Activated T-helper 1 cell treated with anti-CD3 and anti-CD28 coated beads, Interleukin-12 subunit alpha, Interleukin-12 subunit beta, Interleukin-2, Interleukin-4 antibody, amounts not matched to agents 30 ng/mL and 10 ng/mL and 1 ng/mL, durations not matched to agents 14 hours and 24 hours and 36 hours (primary cell): ENCODE measurements around the gene EIF3J. TPM values are rescaled to one million over a fixed set of nuclear protein-coding genes. Genes with fewer than 3 reads are reported as not detected.

Source experiments
- DNase-seq: peaks from one replicate; pipeline ENCODE4 v3.0.0; 2021; ENCODE audit warnings: low spot score
- H3K27ac Mint-ChIP-seq: one replicate; pipeline ENCODE4 v1.8.0; 2021; ENCODE audit warnings: mild to moderate bottlenecking, mixed read lengths
- H3K27me3 Mint-ChIP-seq: one replicate; pipeline ENCODE4 v1.8.0; 2022; ENCODE audit warnings: mild to moderate bottlenecking, moderate library complexity, mixed read lengths; ENCODE audit not compliant: insufficient read depth
- H3K36me3 Mint-ChIP-seq: one replicate; pipeline ENCODE4 v1.8.0; 2021; ENCODE audit warnings: low read depth, mixed read lengths
- H3K4me1 Mint-ChIP-seq: one replicate; pipeline ENCODE4 v1.8.0; 2021; ENCODE audit warnings: low read depth, mixed read lengths
- H3K4me3 Mint-ChIP-seq: one replicate; pipeline ENCODE4 v1.8.0; 2021; ENCODE audit warnings: mild to moderate bottlenecking, moderate library complexity, mixed read lengths
- H3K9me3 Mint-ChIP-seq: one replicate; pipeline ENCODE4 v1.8.0; 2021; ENCODE audit warnings: mixed read lengths
- intact Hi-C: fragments of 100-400 bp; cut with micrococcal nuclease; formaldehyde crosslinking; loops from one replicate; pipeline ENCODE4 v1.15.1; 2024
- total RNA-seq: library from RNA; stranded (reverse); gene quantifications from 2 replicates; pipeline ENCODE4 v1.2.3, GENCODE V29; 2022

EIF3J gene
- 163 and 168 TPM in 2 replicates for total RNA-seq

- Mint-ChIP-seq H3K4me3 (peak within 1 kb of the TSS; percentile 93), H3K9me3 (no peaks in the 10 kb centered on the region), H3K27me3 (no peaks in the 10 kb centered on the region), H3K36me3 (peaks cover 34% of the 10 kb centered on the region), H3K27ac (peak within 1 kb of the TSS; percentile 98), H3K4me1 (peaks cover 52% of the 10 kb centered on the region)
- DNase-seq, result peak; percentile 95
- intact Hi-C loops, result loop anchor here (1.0 to 5.0 kb wide), 10 partner anchors 9 to 710 kb away; partner anchors contain the start of genes B2M, CTDSPL2, GOLM2 and PATL2
Measured at GRCh38 chr15:44536962-44537734, at the start of gene EIF3J. Gene EIF3J, plus strand, starts transcription at chr15:44537147. Its CDS starts 48 bp downstream, at chr15:44537195.

- no peaks in the 10 kb centered on the region for H3K9me3 Mint-ChIP-seq
- peak overlapping the region; percentile 20 for H3K27ac Mint-ChIP-seq
- no peak overlapping the region for H3K4me3 Mint-ChIP-seq
- peaks cover 41% of the 10 kb centered on the region for H3K36me3 Mint-ChIP-seq
- DNase-seq, result no peak
- H3K4me1 Mint-ChIP-seq, result peaks cover 14% of the 10 kb centered on the region
- no peaks in the 10 kb centered on the region for H3K27me3 Mint-ChIP-seq
- intact Hi-C loops, result loop anchor here (5.0 kb wide), 1 partner anchor 62 kb away; the partner anchor contains the start of gene CTDSPL2
Measured at GRCh38 chr15:44489464-44489863, 47.5 kb upstream of the EIF3J start.

GRCh38 chr15:44490622-44491021 lies 46.3 kb upstream of the EIF3J start:
- Mint-ChIP-seq H3K27me3 (no peaks in the 10 kb centered on the region), H3K27ac (no peak overlapping the region)

DNA sequence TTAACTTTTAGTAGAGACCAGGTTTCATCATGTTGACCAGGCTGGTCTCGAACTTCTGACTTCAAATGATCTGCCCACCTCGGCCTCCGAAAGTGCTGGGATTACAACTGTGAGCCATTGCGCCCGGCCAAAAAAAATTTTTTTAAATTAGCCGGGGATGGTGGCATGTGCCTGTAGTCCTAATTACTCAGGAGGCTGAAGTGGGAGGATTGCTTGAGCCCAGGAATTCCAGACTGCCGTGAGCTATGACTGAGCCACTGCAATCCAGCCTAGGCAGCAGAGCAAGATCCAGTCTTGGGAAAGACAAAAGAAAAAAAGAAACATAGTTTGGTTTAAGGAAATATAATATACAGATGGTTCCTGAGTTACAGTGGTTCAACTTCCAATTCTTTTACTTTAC lies 44.9 kb upstream of the EIF3J start:
- Mint-ChIP-seq H3K4me3 (no peak overlapping the region), H3K9me3 (no peaks in the 10 kb centered on the region), H3K36me3 (peaks cover 39% of the 10 kb centered on the region), H3K27me3 (no peaks in the 10 kb centered on the region), H3K4me1 (peaks cover 14% of the 10 kb centered on the region), H3K27ac (no peak overlapping the region)
- no peak for DNase-seq
- intact Hi-C loops, result no loop called here

More at GRCh38 chr15:44490622-44491021, 46.3 kb upstream of the EIF3J start:
- Mint-ChIP-seq H3K9me3 (no peaks in the 10 kb centered on the region), H3K36me3 (peaks cover 38% of the 10 kb centered on the region), H3K4me1 (peaks cover 14% of the 10 kb centered on the region), H3K4me3 (no peak overlapping the region)
- intact Hi-C loops, result no loop called here
- DNase-seq, result no peak

- Mint-ChIP-seq H3K9me3 (no peaks in the 10 kb centered on the region), H3K36me3 (peaks cover 33% of the 10 kb centered on the region), H3K27ac (no peak overlapping the region), H3K27me3 (no peaks in the 10 kb centered on the region), H3K4me1 (peaks cover 14% of the 10 kb centered on the region), H3K4me3 (no peak overlapping the region)
- intact Hi-C loops, result no loop called here
- no peak for DNase-seq
Measured at GRCh38 chr15:44492672-44493071, 44.3 kb upstream of the EIF3J start.

- DNase-seq, result no peak
- intact Hi-C loops, result no loop called here
- Mint-ChIP-seq H3K4me3 (no peak overlapping the region), H3K27me3 (no peaks in the 10 kb centered on the region), H3K36me3 (peaks cover 30% of the 10 kb centered on the region), H3K9me3 (no peaks in the 10 kb centered on the region), H3K27ac (no peak overlapping the region), H3K4me1 (peaks cover 13% of the 10 kb centered on the region)
Measured at GRCh38 chr15:44495562-44495961, 41.4 kb upstream of the EIF3J start.

- Mint-ChIP-seq H3K36me3 (peaks cover 23% of the 10 kb centered on the region), H3K4me3 (no peak overlapping the region), H3K4me1 (peaks cover 22% of the 10 kb centered on the region), H3K27me3 (no peaks in the 10 kb centered on the region), H3K9me3 (no peaks in the 10 kb centered on the region), H3K27ac (peak overlapping the region; percentile 3)
- DNase-seq, result no peak
- intact Hi-C loops, result loop anchor here (5.0 kb wide), 2 partner anchors 37 to 213 kb away; partner anchors contain the start of genes EIF3J and GOLM2
Measured at GRCh38 chr15:44500555-44500954, 36.4 kb upstream of the EIF3J start.

- Mint-ChIP-seq H3K4me3 (no peak overlapping the region), H3K4me1 (peaks cover 22% of the 10 kb centered on the region), H3K27ac (no peak overlapping the region)
Measured at GRCh38 chr15:44501768-44502366, 35.1 kb upstream of the EIF3J start.

GRCh38 chr15:44516436-44516835 lies 20.5 kb upstream of the EIF3J start:
- no peak overlapping the region for H3K4me3 Mint-ChIP-seq
- DNase-seq, result no peak
- H3K36me3 Mint-ChIP-seq, result peaks cover 9% of the 10 kb centered on the region
- no peaks in the 10 kb centered on the region for H3K9me3 Mint-ChIP-seq
- no peaks in the 10 kb centered on the region for H3K27me3 Mint-ChIP-seq
- no peak overlapping the region for H3K27ac Mint-ChIP-seq
- peaks cover 8% of the 10 kb centered on the region for H3K4me1 Mint-ChIP-seq
- intact Hi-C loops, result no loop called here

More at GRCh38 chr15:44501768-44502366, 35.1 kb upstream of the EIF3J start:
- H3K27me3 Mint-ChIP-seq, result no peaks in the 10 kb centered on the region
- intact Hi-C loops, result loop anchor here (1.0 to 5.0 kb wide), 4 partner anchors 35 to 215 kb away; partner anchors contain the start of genes CTDSPL2, EIF3J and GOLM2
- no peaks in the 10 kb centered on the region for H3K9me3 Mint-ChIP-seq
- no peak for DNase-seq
- peaks cover 19% of the 10 kb centered on the region for H3K36me3 Mint-ChIP-seq

DNA sequence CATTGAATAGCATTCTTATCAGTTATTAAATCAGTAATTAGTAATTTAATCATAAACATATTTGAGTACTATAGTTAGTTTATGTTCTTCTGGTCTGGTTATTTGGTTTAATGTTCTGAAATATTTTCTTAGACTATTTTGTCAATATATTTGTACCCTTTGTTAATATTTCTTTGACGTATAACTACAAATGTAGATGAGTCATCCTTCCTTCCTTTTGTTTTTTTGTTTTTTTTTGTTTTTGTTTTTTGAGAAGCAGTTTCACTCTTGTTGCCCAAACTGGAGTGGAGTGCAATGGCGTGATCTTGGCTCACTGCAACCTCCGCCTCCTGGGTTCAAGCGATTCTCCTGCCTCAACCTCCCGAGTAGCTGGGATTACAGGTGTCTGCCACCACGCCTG lies 17.4 kb upstream of the EIF3J start:
- DNase-seq, result no peak
- H3K9me3 Mint-ChIP-seq, result no peaks in the 10 kb centered on the region
- peaks cover 8% of the 10 kb centered on the region for H3K4me1 Mint-ChIP-seq
- peaks cover 19% of the 10 kb centered on the region for H3K36me3 Mint-ChIP-seq
- intact Hi-C loops, result no loop called here
- no peak overlapping the region for H3K4me3 Mint-ChIP-seq
- H3K27me3 Mint-ChIP-seq, result no peaks in the 10 kb centered on the region
- H3K27ac Mint-ChIP-seq, result no peak overlapping the region

DNA sequence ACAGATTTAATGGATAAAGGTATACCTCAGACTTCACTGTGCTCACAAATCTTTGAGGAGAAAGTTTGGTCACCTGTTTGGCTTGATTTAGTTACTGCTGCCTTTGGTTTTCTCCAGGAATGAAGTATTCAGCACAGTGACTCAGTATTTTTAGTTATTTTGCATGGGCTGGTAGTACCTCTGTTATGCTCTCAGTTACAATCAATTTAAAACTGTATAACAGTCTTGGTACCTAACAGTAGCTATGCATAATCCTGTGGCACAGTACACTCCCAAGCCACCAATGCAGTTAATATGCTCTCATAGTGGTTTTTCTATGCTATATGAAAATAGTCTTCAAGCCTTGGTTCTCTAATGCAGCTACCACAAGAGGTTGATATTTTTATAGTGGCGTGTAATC lies 11.9 kb upstream of the EIF3J start:
- Mint-ChIP-seq H3K27ac (no peak overlapping the region), H3K9me3 (no peaks in the 10 kb centered on the region), H3K36me3 (peaks cover 25% of the 10 kb centered on the region), H3K4me1 (no peaks in the 10 kb centered on the region), H3K27me3 (no peaks in the 10 kb centered on the region), H3K4me3 (no peak overlapping the region)
- intact Hi-C loops, result no loop called here
- no peak for DNase-seq

DNA sequence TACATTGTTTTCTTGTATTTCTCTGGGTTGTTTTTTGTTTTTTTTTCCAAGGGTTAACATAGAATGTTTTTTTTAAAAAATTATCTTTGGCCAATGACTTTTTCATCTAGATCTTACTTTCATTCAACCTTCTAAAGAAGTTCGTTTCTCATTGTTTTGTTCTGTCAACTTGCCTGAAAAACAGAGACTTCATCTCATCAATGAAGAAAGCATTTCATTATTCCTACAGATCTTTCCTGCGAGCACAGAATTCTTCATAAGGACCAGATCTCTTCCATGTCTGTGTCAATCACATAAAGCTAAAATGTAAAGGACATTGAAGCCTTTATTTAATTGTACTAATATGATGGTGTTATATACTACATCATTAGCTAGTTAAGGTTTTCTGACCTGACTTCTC lies 9.7 kb upstream of the EIF3J start:
- Mint-ChIP-seq H3K36me3 (peaks cover 24% of the 10 kb centered on the region), H3K4me1 (no peaks in the 10 kb centered on the region), H3K27me3 (no peaks in the 10 kb centered on the region), H3K27ac (no peak overlapping the region), H3K4me3 (no peak overlapping the region), H3K9me3 (no peaks in the 10 kb centered on the region)
- intact Hi-C loops, result no loop called here
- no peak for DNase-seq
